Skeletal muscle tissue (tissue), 4 donors: ENCODE data around the gene ESM1. TPM values are rescaled to one million over a fixed set of nuclear protein-coding genes. Genes with fewer than 3 reads are reported as not detected.

Experiments used
- H3K27ac ChIP-seq: one replicate; pipeline ENCODE4 v1.7.0; 2013; ENCODE audit warnings: mild to moderate bottlenecking, low read depth, low read length, inconsistent platforms
- H3K27me3 ChIP-seq, 3 donors: one replicate each; pipeline ENCODE4 v1.7.0; 2013; ENCODE audit warnings: low read length in 3 of 3; ENCODE audit not compliant: control insufficient read depth in 3 of 3, insufficient read depth in 3 of 3
- H3K36me3 ChIP-seq, 3 donors: one replicate each; pipeline ENCODE4 v1.7.0; 2013; ENCODE audit warnings: low read length in 3 of 3; ENCODE audit not compliant: control insufficient read depth in 3 of 3, insufficient read depth in 3 of 3
- H3K4me1 ChIP-seq, 3 donors: one replicate each; pipeline ENCODE4 v1.7.0; 2013; ENCODE audit warnings: low read length in 3 of 3, mild to moderate bottlenecking in 3 of 3; ENCODE audit not compliant: control insufficient read depth in 3 of 3, insufficient read depth in 3 of 3
- H3K4me3 ChIP-seq, 3 donors: one replicate each; pipeline ENCODE4 v1.7.0; 2013; ENCODE audit warnings: low read length in 3 of 3
- H3K9ac ChIP-seq, 3 donors: one replicate each; pipeline ENCODE4 v1.7.0; 2013; ENCODE audit warnings: low read length in 3 of 3, mild to moderate bottlenecking in 3 of 3, moderate library complexity in 2 of 3, low read depth in 1 of 3
- H3K9me3 ChIP-seq, 3 donors: one replicate each; pipeline ENCODE4 v1.7.0; 2013; ENCODE audit warnings: low read length in 3 of 3; ENCODE audit not compliant: control insufficient read depth in 3 of 3
- total RNA-seq: library from RNA; depleted of rRNA; stranded (reverse); fragments of >200 nt; gene quantifications from one replicate; pipeline ENCODE4 v1.2.3, GENCODE V29; 2014
- donor health status: Osteomylitis.

Gene ESM1
- total RNA-seq, 1 donor from 2014 or later, result 0.52 TPM

DNA sequence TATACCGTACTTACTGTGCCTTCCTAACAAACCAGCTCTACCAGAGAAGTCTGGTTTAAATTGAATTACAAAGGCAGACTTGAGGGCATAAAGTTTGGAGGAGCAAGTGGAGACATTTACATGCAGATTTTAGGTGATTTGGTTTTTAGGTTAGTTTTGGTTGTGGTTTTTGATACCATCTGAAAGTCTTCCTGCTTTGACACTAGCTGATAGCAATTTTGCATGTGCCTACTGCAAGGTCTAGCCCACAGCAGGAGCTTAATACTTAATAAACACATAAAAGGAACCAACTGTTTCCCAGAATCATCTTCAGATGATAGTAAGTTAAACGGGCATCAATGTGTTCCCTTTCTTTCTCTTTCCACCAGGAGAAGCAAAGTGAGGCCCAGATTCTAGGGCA lies 3.4 kb upstream of the ESM1 start:
- H3K4me3 ChIP-seq, result no peak overlapping the region
- no peaks in the 10 kb centered on the region for H3K36me3 ChIP-seq
- H3K27ac ChIP-seq, result no peak overlapping the region
- H3K27me3 ChIP-seq, result peaks cover 2 to 20% (median 7%) of the 10 kb centered on the region in 3 donors
- H3K9me3 ChIP-seq, result no peaks in the 10 kb centered on the region
- H3K9ac ChIP-seq, result no peak overlapping the region
- H3K4me1 ChIP-seq, result peaks cover 0 to 4% (median 3%) of the 10 kb centered on the region in 3 donors

DNA sequence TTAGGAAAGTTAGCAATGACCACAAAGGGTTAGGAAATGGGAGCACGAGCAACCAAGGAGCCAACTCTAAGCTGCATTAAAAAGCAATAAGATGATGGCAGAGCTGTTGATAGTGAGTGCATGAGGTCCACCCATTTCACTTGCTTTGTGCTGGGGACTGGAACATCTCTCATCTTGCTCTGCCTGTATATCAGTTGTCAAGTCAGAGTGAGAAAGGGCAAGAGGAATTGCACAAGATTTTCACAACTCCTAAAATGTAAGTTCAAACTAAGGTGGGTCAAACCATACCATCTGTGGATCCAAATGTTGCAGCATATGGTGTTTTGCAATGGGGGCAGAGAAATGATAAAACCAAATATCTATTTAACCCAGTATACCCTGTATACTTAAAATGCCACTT lies 2.8 kb upstream of the ESM1 start:
- no peaks in the 10 kb centered on the region for H3K9me3 ChIP-seq
- peaks cover 0 to 4% (median 3%) of the 10 kb centered on the region in 3 donors for H3K4me1 ChIP-seq
- H3K36me3 ChIP-seq, result no peaks in the 10 kb centered on the region
- H3K27me3 ChIP-seq, result peaks cover 2 to 20% (median 7%) of the 10 kb centered on the region in 3 donors
- no peak overlapping the region for H3K27ac ChIP-seq
- H3K4me3 ChIP-seq, result no peak overlapping the region
- no peak overlapping the region for H3K9ac ChIP-seq

DNA sequence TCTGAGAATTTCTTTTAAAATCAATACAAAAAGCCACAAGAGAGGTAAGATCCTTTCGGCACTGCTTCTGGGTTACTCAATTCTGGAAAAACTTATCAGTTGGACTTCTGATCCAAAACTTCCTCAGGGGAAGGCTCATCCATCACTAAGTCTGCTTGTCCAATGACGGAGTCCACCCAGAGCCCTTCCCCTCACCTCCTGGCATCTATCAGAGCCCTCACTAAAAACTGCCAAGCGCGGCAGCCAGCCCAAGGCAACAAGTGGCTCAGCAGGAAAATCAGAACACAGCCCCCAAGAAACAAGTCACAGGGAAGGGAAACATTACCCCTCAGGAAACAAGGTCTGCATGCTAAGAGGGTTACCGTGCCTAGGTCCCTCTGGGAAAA lies 869 bp upstream of the ESM1 start:
- Histone ChIP-seq H3K4me3 (no peak overlapping the region), H3K27me3 (peaks cover 2 to 20% (median 7%) of the 10 kb centered on the region in 3 donors), H3K36me3 (no peaks in the 10 kb centered on the region), H3K27ac (no peak overlapping the region), H3K4me1 (peaks cover 0 to 4% (median 3%) of the 10 kb centered on the region in 3 donors), H3K9ac (no peak overlapping the region), H3K9me3 (no peaks in the 10 kb centered on the region)

DNA sequence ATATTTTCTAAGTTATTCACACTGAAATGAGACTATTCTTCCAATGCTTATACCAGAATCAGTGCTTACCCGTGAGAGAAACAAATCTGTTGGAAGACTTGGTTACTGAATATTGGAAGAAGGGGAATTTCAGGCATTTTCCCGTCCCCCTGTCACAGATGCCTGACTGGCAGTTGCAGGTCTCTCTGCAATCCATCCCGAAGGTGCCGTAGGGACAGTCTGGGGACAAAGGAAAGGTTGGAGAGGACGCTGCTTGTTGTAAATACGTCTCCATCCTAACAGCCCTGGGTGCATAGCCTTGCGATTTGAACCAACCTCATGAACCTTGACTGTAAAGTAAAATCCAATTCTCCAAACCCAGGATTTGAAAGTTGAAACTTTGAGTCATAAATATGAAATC lies 3.5 kb downstream of the ESM1 start:
- Histone ChIP-seq H3K36me3 (no peaks in the 10 kb centered on the region), H3K4me1 (peaks cover 0 to 4% (median 3%) of the 10 kb centered on the region in 3 donors), H3K27ac (no peak overlapping the region), H3K9ac (no peak overlapping the region), H3K27me3 (peaks cover 2 to 21% (median 7%) of the 10 kb centered on the region in 3 donors), H3K9me3 (no peaks in the 10 kb centered on the region), H3K4me3 (no peak overlapping the region)

DNA sequence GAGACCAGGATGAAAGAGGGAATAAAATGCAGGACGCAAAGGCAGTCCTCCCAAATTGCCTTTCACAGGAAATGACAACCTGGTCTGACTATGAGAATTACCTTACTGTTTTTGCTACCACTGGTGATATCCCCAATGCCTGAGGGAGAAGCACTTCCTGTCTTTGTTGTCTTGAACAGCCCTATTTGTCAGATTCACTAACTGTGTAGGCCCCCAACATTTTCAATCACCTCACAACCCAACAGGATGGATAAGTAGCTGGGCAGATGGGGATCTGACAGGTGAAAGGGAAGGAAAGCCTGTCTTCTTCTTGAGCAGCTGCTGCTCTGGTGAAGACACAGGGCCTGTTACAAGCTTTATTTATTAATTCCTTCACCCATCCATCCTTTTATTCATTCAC lies 9.7 kb downstream of the ESM1 start:
- H3K4me3 ChIP-seq, result no peak overlapping the region
- no peaks in the 10 kb centered on the region for H3K9me3 ChIP-seq
- H3K4me1 ChIP-seq, result no peaks in the 10 kb centered on the region
- H3K27me3 ChIP-seq, result peaks cover 0 to 5% (median 0%) of the 10 kb centered on the region in 3 donors
- no peak overlapping the region for H3K9ac ChIP-seq
- H3K36me3 ChIP-seq, result no peaks in the 10 kb centered on the region
- no peak overlapping the region for H3K27ac ChIP-seq

DNA sequence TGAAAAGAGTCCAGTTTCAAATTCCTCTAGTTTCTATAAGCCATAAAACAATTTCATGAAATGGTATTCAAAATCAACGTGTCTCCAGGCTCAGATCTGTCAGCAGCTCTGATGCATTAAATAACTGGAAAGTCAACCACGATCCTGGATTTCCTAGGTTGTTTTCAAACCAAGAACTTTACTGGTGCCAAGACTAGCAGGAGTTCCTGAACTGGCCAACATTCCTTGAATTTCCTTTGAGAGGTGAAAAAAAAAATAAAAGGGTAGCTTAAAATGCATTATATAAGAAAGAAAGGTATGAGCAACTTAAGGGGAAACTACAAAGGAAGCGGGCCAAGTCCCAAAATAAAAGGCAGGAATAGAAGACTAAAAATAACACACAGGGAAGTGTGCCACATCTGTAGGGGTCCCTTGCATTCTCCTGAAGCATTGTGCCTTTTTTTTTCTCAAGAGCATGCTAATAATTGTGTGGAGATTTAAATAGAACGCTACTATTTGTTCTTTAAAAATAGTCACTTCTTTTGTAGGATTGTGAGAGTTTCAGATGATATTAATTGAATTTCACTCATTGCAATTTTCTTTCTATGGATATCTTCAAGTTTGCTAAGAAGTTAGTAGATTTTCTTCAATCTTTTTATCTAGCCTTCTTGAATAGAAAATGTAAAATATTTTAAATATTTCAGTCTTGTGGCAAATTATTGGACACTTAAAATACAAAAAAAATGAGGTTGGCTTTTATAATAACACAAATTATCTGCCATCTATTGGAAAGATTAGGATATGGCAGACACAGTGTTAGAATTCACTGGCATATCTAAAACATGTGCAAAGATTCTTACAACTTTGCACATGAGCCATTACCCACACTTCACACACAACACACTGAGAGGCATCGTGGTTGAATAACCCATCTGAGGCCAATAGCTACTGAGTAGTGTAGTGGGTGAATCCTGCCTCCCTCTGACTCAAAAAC lies 15.3 kb downstream of the ESM1 start:
- no peaks in the 10 kb centered on the region for H3K9me3 ChIP-seq
- no peaks in the 10 kb centered on the region for H3K4me1 ChIP-seq
- H3K27me3 ChIP-seq, result no peaks in the 10 kb centered on the region
- no peak overlapping the region for H3K4me3 ChIP-seq
- no peak overlapping the region for H3K9ac ChIP-seq
- no peak overlapping the region for H3K27ac ChIP-seq
- no peaks in the 10 kb centered on the region for H3K36me3 ChIP-seq

DNA sequence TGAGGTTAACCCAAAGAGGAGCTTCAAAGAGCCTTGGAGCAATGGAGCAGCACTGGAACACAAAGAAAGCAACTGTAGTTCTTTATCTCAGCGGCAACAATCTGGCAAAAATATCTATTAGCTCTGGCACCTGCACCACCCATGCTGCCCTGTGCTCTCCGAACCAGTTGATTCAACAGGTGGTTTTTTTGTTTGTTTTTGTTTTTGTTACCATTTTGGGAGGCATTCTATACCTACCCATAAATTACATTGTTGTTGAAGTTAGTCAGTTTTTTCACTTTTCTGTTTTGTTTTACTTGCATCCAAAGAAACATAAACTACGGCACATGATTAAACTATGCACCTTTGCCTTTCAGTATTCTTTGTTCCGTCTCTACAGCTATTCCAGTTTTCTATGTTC lies 16.2 kb downstream of the ESM1 start:
- no peak overlapping the region for H3K4me3 ChIP-seq
- H3K36me3 ChIP-seq, result no peaks in the 10 kb centered on the region
- no peaks in the 10 kb centered on the region for H3K27me3 ChIP-seq
- no peaks in the 10 kb centered on the region for H3K9me3 ChIP-seq
- no peaks in the 10 kb centered on the region for H3K4me1 ChIP-seq
- H3K9ac ChIP-seq, result no peak overlapping the region
- H3K27ac ChIP-seq, result no peak overlapping the region

DNA sequence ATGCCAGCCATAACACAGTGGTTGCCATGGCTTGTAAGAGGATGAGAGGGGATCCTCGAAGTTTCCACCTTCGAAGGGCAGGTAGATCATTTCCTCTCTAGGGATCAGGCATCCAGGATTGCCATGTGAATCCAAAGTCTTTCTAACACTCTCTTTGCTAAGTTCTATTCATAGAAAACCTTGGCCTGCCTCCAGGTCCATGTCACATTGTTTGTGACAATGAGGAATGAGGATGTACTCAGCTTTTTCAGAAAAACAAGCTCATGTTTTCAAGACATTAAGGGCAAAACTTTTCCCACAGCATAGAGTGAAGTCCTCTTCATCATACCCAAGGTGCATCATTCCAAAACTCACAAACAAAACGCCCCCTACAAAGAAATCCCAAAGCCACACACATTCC lies 19.6 kb downstream of the ESM1 start:
- Histone ChIP-seq H3K4me3 (no peak overlapping the region), H3K9me3 (no peaks in the 10 kb centered on the region), H3K4me1 (no peaks in the 10 kb centered on the region), H3K9ac (no peak overlapping the region), H3K36me3 (no peaks in the 10 kb centered on the region), H3K27me3 (peaks cover 0 to 2% (median 0%) of the 10 kb centered on the region in 3 donors), H3K27ac (no peak overlapping the region)

DNA sequence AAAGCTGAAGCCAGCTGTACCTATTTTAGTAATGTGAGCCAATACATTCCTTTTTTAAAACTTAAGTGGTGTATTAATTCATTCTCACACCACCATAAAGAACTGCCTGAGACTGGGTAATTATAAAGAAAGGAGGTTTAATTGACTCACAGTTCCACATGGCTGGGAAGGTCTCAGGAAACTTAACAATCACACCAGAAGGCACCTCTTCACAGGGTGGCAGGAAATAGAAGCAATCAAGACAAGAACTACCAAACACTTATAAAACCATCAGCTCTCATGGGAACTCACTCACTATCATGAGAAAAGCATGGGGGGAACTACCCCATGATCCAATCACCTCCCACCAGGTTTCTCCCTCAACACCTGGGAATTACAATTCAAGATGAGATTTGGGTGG lies 21.0 kb downstream of the ESM1 start:
- no peaks in the 10 kb centered on the region for H3K4me1 ChIP-seq
- H3K36me3 ChIP-seq, result no peaks in the 10 kb centered on the region
- no peak overlapping the region for H3K4me3 ChIP-seq
- no peaks in the 10 kb centered on the region for H3K9me3 ChIP-seq
- peaks cover 0 to 2% (median 0%) of the 10 kb centered on the region in 3 donors for H3K27me3 ChIP-seq
- H3K9ac ChIP-seq, result no peak overlapping the region
- H3K27ac ChIP-seq, result no peak overlapping the region

DNA sequence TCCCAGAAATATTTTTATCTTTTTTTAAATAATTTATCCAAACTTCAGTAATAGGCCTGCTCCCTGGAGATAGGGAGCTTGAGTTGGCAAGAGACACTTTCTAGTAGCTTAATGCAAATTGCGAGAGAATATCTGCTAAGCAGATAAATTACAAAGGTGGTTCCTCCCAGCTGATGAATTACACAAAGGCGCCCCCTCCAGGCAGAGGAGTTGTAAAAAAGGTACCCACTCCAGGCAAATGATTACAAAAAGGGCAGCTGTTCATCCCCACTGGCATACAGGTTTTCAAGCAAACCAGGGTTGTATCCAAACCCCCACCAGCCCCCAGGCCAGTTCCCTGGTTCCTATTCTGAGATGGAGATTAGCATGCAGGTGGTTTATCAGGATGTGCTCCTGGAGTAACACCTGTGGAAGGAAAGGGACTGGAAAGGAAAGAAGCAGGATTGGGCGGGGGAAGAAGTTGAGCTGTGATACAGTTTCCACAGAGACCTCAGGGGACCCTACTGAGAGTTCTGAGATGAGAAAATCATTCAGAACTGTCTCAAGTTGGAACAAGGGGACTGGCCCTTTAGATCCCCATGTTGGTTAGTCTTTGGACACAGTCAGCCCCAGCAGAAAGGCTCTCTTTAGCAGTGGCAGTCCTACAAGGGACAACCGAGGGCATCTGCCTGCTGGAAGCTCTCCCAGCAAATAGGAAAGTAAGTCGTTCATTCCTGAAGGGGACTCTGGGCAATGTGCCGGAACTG lies 25.5 kb downstream of the ESM1 start:
- Histone ChIP-seq H3K4me3 (no peak overlapping the region), H3K27me3 (peaks cover 0 to 4% (median 0%) of the 10 kb centered on the region in 3 donors), H3K4me1 (no peaks in the 10 kb centered on the region), H3K36me3 (no peaks in the 10 kb centered on the region), H3K9me3 (no peaks in the 10 kb centered on the region), H3K27ac (no peak overlapping the region), H3K9ac (no peak overlapping the region)
